Hepatocyte (in vitro differentiated cells): Measurements from ENCODE around the gene FHDC1. TPM values are rescaled to one million over a fixed set of nuclear protein-coding genes. Genes with fewer than 3 reads are reported as not detected.

Experiments
- DNase-seq: peaks from one replicate; pipeline ENCODE4 v3.0.0-alpha.2; 2016; ENCODE audit warnings: low spot score
- H2AFZ ChIP-seq: fragments of 200-600 bp; sonication (generic); 2 replicates; pipeline ENCODE4 v1.6.0; 2016; ENCODE audit warnings: antibody characterized with exemption, mild to moderate bottlenecking
- H3K27ac ChIP-seq: fragments of 200-600 bp; sonication (generic); 2 replicates; pipeline ENCODE4 v1.5.1; 2016; ENCODE audit warnings: mild to moderate bottlenecking
- H3K27me3 ChIP-seq: fragments of 200-600 bp; sonication (generic); 2 replicates; pipeline ENCODE4 v1.6.1; 2016
- H3K36me3 ChIP-seq: fragments of 200-600 bp; sonication (generic); replicated peaks from 2 replicates; pipeline ENCODE4 v1.5.1; 2016; ENCODE audit warnings: low read depth; ENCODE audit not compliant: insufficient read depth
- H3K4me1 ChIP-seq: fragments of 200-600 bp; sonication (generic); 2 replicates; pipeline ENCODE4 v1.5.1; 2016; ENCODE audit warnings: mild to moderate bottlenecking, moderate library complexity; ENCODE audit not compliant: insufficient read depth
- H3K4me2 ChIP-seq: fragments of 200-600 bp; sonication (generic); 2 replicates; pipeline ENCODE4 v1.6.0; 2016
- H3K4me3 ChIP-seq: fragments of 200-600 bp; sonication (generic); 2 replicates; pipeline ENCODE4 v1.5.1; 2016; ENCODE audit warnings: mild to moderate bottlenecking
- H3K79me2 ChIP-seq: fragments of 200-600 bp; sonication (generic); 2 replicates; pipeline ENCODE4 v1.6.0; 2017; ENCODE audit warnings: mild to moderate bottlenecking
- H3K9me2 ChIP-seq: fragments of 200-600 bp; sonication (generic); replicated peaks from 2 replicates; pipeline ENCODE4 v1.6.0; 2017; ENCODE audit warnings: mild to moderate bottlenecking; ENCODE audit not compliant: insufficient read depth
- H3K9me3 ChIP-seq: fragments of 200-600 bp; sonication (generic); 2 replicates; pipeline ENCODE4 v1.5.1; 2016; ENCODE audit warnings: low read depth, mild to moderate bottlenecking
- H4K20me1 ChIP-seq: fragments of 200-600 bp; sonication (generic); 2 replicates; pipeline ENCODE4 v1.6.0; 2016; ENCODE audit warnings: mild to moderate bottlenecking; ENCODE audit not compliant: insufficient read depth, poor library complexity, severe bottlenecking
- CTCF ChIP-seq: fragments of 200-600 bp; sonication (generic); IDR thresholded peaks from 2 replicates; pipeline ENCODE4 v1.5.1; 2016; ENCODE audit warnings: antibody characterized with exemption, mild to moderate bottlenecking; ENCODE audit not compliant: poor library complexity
- EZH2 ChIP-seq: fragments of 200-600 bp; sonication (generic); IDR thresholded peaks from 2 replicates; pipeline ENCODE4 v1.6.1; 2016; ENCODE audit warnings: antibody characterized with exemption, mild to moderate bottlenecking, borderline replicate concordance
- EZH2phosphoT487 ChIP-seq: fragments of 200-600 bp; sonication (generic); IDR thresholded peaks from one replicate; pipeline ENCODE4 v1.6.1; 2018; ENCODE audit warnings: antibody characterized with exemption, mild to moderate bottlenecking, low read depth, moderate library complexity; ENCODE audit not compliant: unreplicated experiment, severe bottlenecking
- WGBS: methylation state at CpG from one replicate; pipeline ENCODE4 v1.1.6; 2016; ENCODE audit warnings: low lambda C conversion rate; ENCODE audit errors: missing lambda C conversion rate; 5-methylcytosine and 5-hydroxymethylcytosine counted together
- polyA plus RNA-seq: library from polyadenylated mRNA; unstranded; fragments of >200 nt; fragmentation: Nextera tagmentation; extraction: Ambion mirVana; gene quantifications from 2 replicates; pipeline ENCODE4 v1.2.1, GENCODE V29; 2016
- total RNA-seq: library from RNA; depleted of rRNA; stranded (reverse); fragments of >200 nt; gene quantifications from 2 replicates; pipeline ENCODE4 v1.2.3, GENCODE V29; 2014

Gene FHDC1
- total and polyA plus RNA-seq, 2 experiments from 2014 or later = 2.1 to 3.1 TPM

DNA sequence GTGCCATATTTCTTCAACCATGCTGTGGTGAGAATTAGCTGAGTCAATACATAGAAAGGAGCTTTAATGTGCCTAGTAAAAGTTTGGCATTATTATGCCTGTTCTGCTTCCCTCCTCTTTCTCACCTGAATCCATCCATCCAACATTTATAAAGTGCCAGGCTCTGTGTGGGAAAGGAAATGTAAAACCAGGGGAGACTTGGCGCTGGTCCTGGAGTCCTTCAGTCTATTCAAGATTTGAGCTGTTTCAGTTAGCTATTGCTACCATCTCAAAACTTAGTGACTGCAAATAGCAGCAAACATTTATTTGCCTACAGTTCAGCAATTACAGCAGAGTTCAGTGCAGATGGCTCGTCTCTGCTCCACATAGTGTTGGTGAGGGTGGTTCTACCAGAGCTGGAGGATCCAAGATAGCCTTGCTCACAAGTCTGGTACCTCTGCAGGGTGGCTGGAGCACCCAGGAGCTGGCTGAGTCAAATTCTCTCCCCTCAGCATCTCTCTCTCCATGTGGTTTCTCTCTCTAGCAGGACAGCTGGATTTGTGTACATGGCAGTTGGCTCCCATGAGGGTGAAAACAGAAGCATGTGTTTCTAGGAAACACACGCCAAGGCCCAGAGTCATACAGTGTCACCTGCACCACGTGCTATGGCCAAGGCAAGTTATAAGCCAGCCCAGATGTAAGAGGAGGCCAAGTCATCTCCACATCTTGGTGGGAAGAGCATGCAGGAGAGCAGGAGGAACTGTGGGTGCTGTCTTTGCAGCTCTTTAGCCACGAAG lies 77.3 kb downstream of the FHDC1 start:
- Histone ChIP-seq H3K4me3 (no peak overlapping the region), H3K27ac (no peak overlapping the region), H3K9me3 (no peaks in the 10 kb centered on the region), H3K9me2 (no peaks in the 10 kb centered on the region), H3K36me3 (no peaks in the 10 kb centered on the region), H3K27me3 (no peaks in the 10 kb centered on the region), H3K4me2 (no peak overlapping the region), H2AFZ (no peak overlapping the region), H4K20me1 (no peaks in the 10 kb centered on the region), H3K4me1 (no peaks in the 10 kb centered on the region), H3K79me2 (no peaks in the 10 kb centered on the region)
- TF ChIP-seq CTCF (no peak), EZH2phosphoT487 (no peak), EZH2 (no peak)
- DNase-seq = no peak
- 81% methylated on average over 5 of the region's 5 CpGs for WGBS

- Histone ChIP-seq H3K27me3 (no peaks in the 10 kb centered on the region), H3K27ac (no peak overlapping the region), H3K9me3 (no peaks in the 10 kb centered on the region), H3K4me2 (no peak overlapping the region), H3K4me3 (no peak overlapping the region), H3K36me3 (no peaks in the 10 kb centered on the region), H2AFZ (no peak overlapping the region), H3K9me2 (no peaks in the 10 kb centered on the region), H3K79me2 (no peaks in the 10 kb centered on the region), H4K20me1 (no peaks in the 10 kb centered on the region), H3K4me1 (no peaks in the 10 kb centered on the region)
- TF ChIP-seq CTCF (no peak), EZH2 (no peak)
- no peak for DNase-seq
Measured at GRCh38 chr4:153014460-153014859, 78.3 kb downstream of the FHDC1 start.

DNA sequence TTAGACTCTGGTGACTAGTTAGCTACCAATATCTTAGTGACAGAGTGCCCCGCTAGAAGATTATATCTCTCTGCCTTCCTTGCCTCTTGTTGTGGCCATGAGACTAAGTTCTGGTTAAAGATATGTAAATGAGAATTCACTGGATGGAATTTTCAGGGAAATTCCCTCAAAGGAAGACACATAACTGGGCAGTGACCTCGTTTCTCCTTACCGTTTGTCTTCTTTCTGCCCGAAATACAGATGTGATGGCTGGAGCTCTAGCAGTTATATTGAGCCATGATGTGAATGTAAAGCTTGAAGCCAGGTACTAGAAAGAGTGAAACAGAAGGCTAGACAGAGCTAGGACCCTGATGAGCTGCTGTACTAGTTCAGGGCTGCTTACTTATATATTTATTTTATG lies 80.5 kb downstream of the FHDC1 start:
- Histone ChIP-seq H3K9me3 (no peaks in the 10 kb centered on the region), H3K27ac (no peak overlapping the region), H3K79me2 (no peaks in the 10 kb centered on the region), H3K4me2 (no peak overlapping the region), H4K20me1 (no peaks in the 10 kb centered on the region), H3K4me1 (no peaks in the 10 kb centered on the region), H3K27me3 (no peaks in the 10 kb centered on the region), H2AFZ (no peak overlapping the region), H3K9me2 (no peaks in the 10 kb centered on the region), H3K36me3 (no peaks in the 10 kb centered on the region), H3K4me3 (no peak overlapping the region)
- WGBS = 91% methylated on average over 4 of the region's 4 CpGs
- no peak for TF ChIP-seq EZH2
- no peak for TF ChIP-seq EZH2phosphoT487
- no peak for TF ChIP-seq CTCF
- DNase-seq = no peak
